Left lung (tissue), 10 donors: ENCODE results near the gene CEBPB. TPM values are rescaled to one million over a fixed set of nuclear protein-coding genes. Genes with fewer than 3 reads are reported as not detected.

ENCODE experiments used
- ATAC-seq: fragments of 200-7000 bp; cut with Tn5 transposase; one replicate; pipeline ENCODE4 v1.9.1; 2020; ENCODE audit warnings: moderate library complexity
- DNase-seq, 4 donors: peaks; one replicate each; pipeline ENCODE4 v3.0.0-alpha.2; 2013 to 2020
- H3K27ac ChIP-seq, 2 donors: fragments of 200-600 bp; sonication (generic) in 1 of 2; one replicate each; pipeline versions ENCODE4 v1.5.0 to v1.8.0; 2020 to 2021
- H3K27me3 ChIP-seq, 2 donors: fragments of 200-600 bp; sonication (generic) in 1 of 2; one replicate each; pipeline versions ENCODE4 v1.5.0 to v1.8.0; 2020 to 2021
- H3K36me3 ChIP-seq, 2 donors: fragments of 200-600 bp; sonication (generic) in 1 of 2; one replicate each; pipeline versions ENCODE4 v1.5.0 to v1.8.0; 2020 to 2021
- H3K4me1 ChIP-seq, 2 donors: fragments of 200-600 bp; one replicate each; pipeline ENCODE4 v1.8.0; 2021
- H3K4me3 ChIP-seq, 2 donors: fragments of 200-600 bp; sonication (generic) in 1 of 2; one replicate each; pipeline versions ENCODE4 v1.5.0 to v1.8.0; 2020 to 2021; ENCODE audit warnings: mild to moderate bottlenecking in 1 of 2
- H3K9me3 ChIP-seq, 2 donors: fragments of 200-600 bp; sonication (generic) in 1 of 2; one replicate each; pipeline versions ENCODE4 v1.5.0 to v1.8.0; 2020 to 2021
- CTCF ChIP-seq, 2 donors: fragments of 200-600 bp; sonication (generic) in 1 of 2; IDR thresholded peaks; one replicate each; pipeline versions ENCODE4 v1.5.0 to v1.8.0; 2021; ENCODE audit warnings: antibody characterized with exemption in 2 of 2
- intact Hi-C, 2 donors: fragments of 100-400 bp; cut with DNase I; formaldehyde crosslinking; loops; one replicate each; pipeline versions ENCODE4 v1.11.2 to v1.14.2; 2022
- polyA plus RNA-seq, 6 donors: library from polyadenylated mRNA; unstranded; fragments of 120-200 nt; gene quantifications; one replicate each; pipeline ENCODE4 v1.2.1, GENCODE V29; 2013; ENCODE audit not compliant: insufficient read length in 6 of 6
- total RNA-seq, 2 donors: library from RNA; stranded (reverse); fragmentation: NEBNext Ultra II Directional; extraction: Animal tissue kit (Norgen Biotek cat#: 25700); gene quantifications; one replicate each; pipeline ENCODE4 v1.2.1, GENCODE V29; 2021
- donor health status: DM: no; HTN: yes; CAD: no.
- donor health status: DM: no; HTN: no; CAD: no.

Gene CEBPB
- total and polyA plus RNA-seq, 8 donors, result 23.0 to 266 (median 45.5) TPM

GRCh38 chr20:50237349-50237748 lies 46.7 kb downstream of the CEBPB start:
- no peaks in the 10 kb centered on the region for H3K27me3 ChIP-seq
- H3K4me3 ChIP-seq, result no peak overlapping the region
- ATAC-seq (peak; percentile 43), DNase-seq (no peak)
- H3K4me1 ChIP-seq, result peaks cover 0 to 26% of the 10 kb centered on the region in 2 donors
- no peaks in the 10 kb centered on the region for H3K9me3 ChIP-seq
- intact Hi-C loops, result no loop called here
- no peaks in the 10 kb centered on the region for H3K36me3 ChIP-seq
- no peak for TF ChIP-seq CTCF (IDR thresholded peaks at IDR 0.05)
- H3K27ac ChIP-seq, result no peak overlapping the region

GRCh38 chr20:50238081-50238800 lies 47.6 kb downstream of the CEBPB start:
- DNase-seq (no peak), ATAC-seq (no peak)
- H3K36me3 ChIP-seq, result no peaks in the 10 kb centered on the region
- peaks cover 0 to 26% of the 10 kb centered on the region in 2 donors for H3K4me1 ChIP-seq
- intact Hi-C loops, result no loop called here
- no peak overlapping the region for H3K27ac ChIP-seq
- H3K4me3 ChIP-seq, result no peak overlapping the region
- no peaks in the 10 kb centered on the region for H3K9me3 ChIP-seq
- H3K27me3 ChIP-seq, result no peaks in the 10 kb centered on the region
- no peak for TF ChIP-seq CTCF (IDR thresholded peaks at IDR 0.05)

- no peak for ATAC-seq
- H3K27ac ChIP-seq, result no peak overlapping the region
Measured at GRCh38 chr20:50240092-50240491, 49.5 kb downstream of the CEBPB start.

GRCh38 chr20:50242178-50242514 lies 51.5 kb downstream of the CEBPB start:
- H3K9me3 ChIP-seq, result no peaks in the 10 kb centered on the region
- DNase-seq (no peak), ATAC-seq (no peak)
- no peak overlapping the region for H3K27ac ChIP-seq
- peaks cover 0 to 14% of the 10 kb centered on the region in 2 donors for H3K4me1 ChIP-seq
- no peak for TF ChIP-seq CTCF (IDR thresholded peaks at IDR 0.05)
- no peak overlapping the region for H3K4me3 ChIP-seq
- H3K27me3 ChIP-seq, result no peaks in the 10 kb centered on the region
- H3K36me3 ChIP-seq, result no peaks in the 10 kb centered on the region
- intact Hi-C loops, result no loop called here

More at GRCh38 chr20:50240092-50240491, 49.5 kb downstream of the CEBPB start:
- intact Hi-C loops, result no loop called here
- no peak for TF ChIP-seq CTCF (IDR thresholded peaks at IDR 0.05)
- Histone ChIP-seq H3K4me3 (no peak overlapping the region), H3K27me3 (no peaks in the 10 kb centered on the region), H3K36me3 (no peaks in the 10 kb centered on the region), H3K4me1 (peaks cover 0 to 23% of the 10 kb centered on the region in 2 donors), H3K9me3 (no peaks in the 10 kb centered on the region)
- DNase-seq, result no peak

Other genes with a start within 250 kb of the CEBPB start
- gene SNAI1, start 207.8 kb upstream of the CEBPB start, total RNA-seq, result 1 to 10 TPM; 2.8 to 4.1 TPM
- gene SNAI1, start 207.8 kb upstream of the CEBPB start, polyA plus RNA-seq, result 10 to 100 TPM in 1 of 6 donors, 1 to 10 TPM in 5; 6.7 to 12.2 (median 9.4) TPM
- 10 to 100 TPM; 72.6 to 74.6 TPM for gene UBE2V1, start 77.7 kb upstream of the CEBPB start, total RNA-seq
- 100 to 1,000 TPM; 144 to 178 (median 156) TPM for gene UBE2V1, start 77.7 kb upstream of the CEBPB start, polyA plus RNA-seq
- gene PEDS1, start 37.1 kb upstream of the CEBPB start, total RNA-seq, result 10 to 100 TPM; 37.9 to 39.9 TPM
- gene PEDS1, start 37.1 kb upstream of the CEBPB start, polyA plus RNA-seq, result 10 to 100 TPM; 27.5 to 32.9 (median 31.2) TPM